Measurements from ENCODE around the gene P3R3URF.

Gene P3R3URF

GRCh38 chr1:46183079-46183847, 7.0 kb upstream of the P3R3URF start:
- Histone ChIP-seq H3K36me3 (ENCODE audit: control insufficient read depth in 2 of 2, insufficient read depth in 1 of 2, low read length in 2 of 2) (peaks cover 0 to 14% of the 10 kb centered on the region in 2 experiments; a peak in 1 of 3 replicates), H3K4me3 (ENCODE audit: low read depth, low read length) (no peak overlapping the region), H3K27ac (ENCODE audit: extremely low read depth, low read depth, low read length) (peak overlapping the region; percentile 66), H3K9me3 (ENCODE audit: control insufficient read depth, insufficient read depth, low read depth, low read length) (no peaks in the 10 kb centered on the region), H3K4me1 (ENCODE audit: control insufficient read depth, insufficient read depth, low read length) (peaks cover 3% of the 10 kb centered on the region; the same call in 1 of the 2 replicates)
- ChIA-PET POLR2A (interaction anchor here (0.7 to 1.3 kb wide), 7 partner anchors 11 to 130 kb away, joined by 3 to 8 read pairs (median 4); partner anchors contain the start of genes PIK3R3, POMGNT1 and RAD54L), CTCF (interaction anchor here (0.5 to 9.3 kb wide), 3 partner anchors 41 to 349 kb away, joined by 3 to 148 read pairs (median 71); no protein-coding TSS in a partner anchor)
- TF ChIP-seq ZEB2 (tag by site-specific recombination; IDR thresholded peaks at IDR 0.05) (peak; percentile 66; the same call in 1 of the 2 replicates), ZNF175 (tag by site-specific recombination; IDR thresholded peaks at IDR 0.05) (no peak), ZNF362 (tag by site-specific recombination; IDR thresholded peaks at IDR 0.05) (0 out of 2 replicates have a peak, but pooled peaks have one; percentile 41), HIC1 (tag by site-specific recombination; IDR thresholded peaks at IDR 0.05) (peak; percentile 48; the same call in 1 of the 2 replicates), ZNF626 (tag by site-specific recombination; IDR thresholded peaks at IDR 0.05) (no peak), ZNF830 (tag by site-specific recombination; IDR thresholded peaks at IDR 0.05; ENCODE audit: low read depth) (no peak), ZNF561 (tag by site-specific recombination; IDR thresholded peaks at IDR 0.05; ENCODE audit: borderline replicate concordance) (no peak), SP3 (tag by site-specific recombination; IDR thresholded peaks at IDR 0.05) (0 out of 2 replicates have a peak, but pooled peaks have one; percentile 18), PRDM10 (tag by site-specific recombination; IDR thresholded peaks at IDR 0.05) (peak; percentile 91), ZFHX2 (tag by site-specific recombination; conservative IDR thresholded peaks at IDR 0.05) (0 out of 2 replicates have a peak, but pooled peaks have one; percentile 8), ZNF473 (tag by site-specific recombination; IDR thresholded peaks at IDR 0.05) (no peak), ZNF214 (tag by site-specific recombination; IDR thresholded peaks at IDR 0.05; ENCODE audit: borderline replicate concordance) (no peak), ZNF335 (tag by site-specific recombination; conservative IDR thresholded peaks at IDR 0.05) (peak; percentile 87), ZFP41 (tag by site-specific recombination; IDR thresholded peaks at IDR 0.05; ENCODE audit: borderline replicate concordance) (no peak), ZNF776 (tag by site-specific recombination; IDR thresholded peaks at IDR 0.05; ENCODE audit: borderline replicate concordance) (no peak), SCRT1 (tag by site-specific recombination; IDR thresholded peaks at IDR 0.05; ENCODE audit: borderline replicate concordance) (0 out of 2 replicates have a peak, but pooled peaks have one; percentile 9), ZNF26 (tag by site-specific recombination; IDR thresholded peaks at IDR 0.05) (no peak), ZNF664 (tag by site-specific recombination; IDR thresholded peaks at IDR 0.05) (no peak), ZNF785 (tag by site-specific recombination; IDR thresholded peaks at IDR 0.05) (no peak), ZBTB17 (tag by site-specific recombination; IDR thresholded peaks at IDR 0.05) (peak; percentile 68), AEBP2 (tag by site-specific recombination; IDR thresholded peaks at IDR 0.05; ENCODE audit: borderline replicate concordance) (no peak), ZNF660 (tag by site-specific recombination; IDR thresholded peaks at IDR 0.05) (peak; percentile 80), ZNF843 (tag by site-specific recombination; IDR thresholded peaks at IDR 0.05) (no peak), ZNF2 (tag by site-specific recombination; IDR thresholded peaks at IDR 0.05) (no peak)
- TF ChIP-seq, protein P1, sequence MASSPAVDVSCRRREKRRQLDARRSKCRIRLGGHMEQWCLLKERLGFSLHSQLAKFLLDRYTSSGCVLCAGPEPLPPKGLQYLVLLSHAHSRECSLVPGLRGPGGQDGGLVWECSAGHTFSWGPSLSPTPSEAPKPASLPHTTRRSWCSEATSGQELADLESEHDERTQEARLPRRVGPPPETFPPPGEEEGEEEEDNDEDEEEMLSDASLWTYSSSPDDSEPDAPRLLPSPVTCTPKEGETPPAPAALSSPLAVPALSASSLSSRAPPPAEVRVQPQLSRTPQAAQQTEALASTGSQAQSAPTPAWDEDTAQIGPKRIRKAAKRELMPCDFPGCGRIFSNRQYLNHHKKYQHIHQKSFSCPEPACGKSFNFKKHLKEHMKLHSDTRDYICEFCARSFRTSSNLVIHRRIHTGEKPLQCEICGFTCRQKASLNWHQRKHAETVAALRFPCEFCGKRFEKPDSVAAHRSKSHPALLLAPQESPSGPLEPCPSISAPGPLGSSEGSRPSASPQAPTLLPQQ (tag by site-specific recombination; IDR thresholded peaks at IDR 0.05): 0 out of 2 replicates have a peak, but pooled peaks have one; percentile 22
